Activated CD8-positive, alpha-beta memory T cell treated with anti-CD3 and anti-CD28 coated beads, Interleukin-2, amount 10 ng/mL, durations not matched to agents 7 days and 5 days (primary cell): Measurements from ENCODE around the gene ANKRD23. TPM values are rescaled to one million over a fixed set of nuclear protein-coding genes. Genes with fewer than 3 reads are reported as not detected.

Experiments
- ATAC-seq: fragments of 150-1000 bp; cut with Tn5 transposase; one replicate; pipeline ENCODE4 v1.10.0; 2021; ENCODE audit warnings: moderate library complexity
- CTCF ChIA-PET: fragments of 350-600 bp; sonication (Branson Sonifier 250); formaldehyde crosslinking; loops from one replicate; lab custom pipeline; 2021; ENCODE audit warnings: antibody characterized with exemption; lab: Charles Lee
- DNase-seq: peaks from one replicate; pipeline ENCODE4 v3.0.0-alpha.2; 2020
- H3K27ac Mint-ChIP-seq: one replicate; pipeline ENCODE4 v1.8.0; 2021; ENCODE audit warnings: mild to moderate bottlenecking, mixed read lengths
- H3K27me3 Mint-ChIP-seq: one replicate; pipeline ENCODE4 v1.8.0; 2021; ENCODE audit warnings: mixed read lengths
- H3K36me3 Mint-ChIP-seq: one replicate; pipeline ENCODE4 v1.8.0; 2021; ENCODE audit warnings: mild to moderate bottlenecking, mixed read lengths
- H3K4me1 Mint-ChIP-seq: one replicate; pipeline ENCODE4 v1.8.0; 2021; ENCODE audit warnings: mixed read lengths
- H3K4me3 Mint-ChIP-seq: one replicate; pipeline ENCODE4 v1.8.0; 2021; ENCODE audit warnings: mild to moderate bottlenecking, moderate library complexity, mixed read lengths
- H3K9me3 Mint-ChIP-seq: one replicate; pipeline ENCODE4 v1.8.0; 2022; ENCODE audit warnings: low read depth, mixed read lengths
- total RNA-seq, 2 experiments: library from RNA; stranded (reverse); gene quantifications; one replicate each; pipeline ENCODE4 v1.2.3, GENCODE V29; 2021

Gene ANKRD23
- total RNA-seq, 2 experiments from 2014 or later, result 10.4 to 14.8 TPM

GRCh38 chr2:96835830-96836229, 8.0 kb downstream of the ANKRD23 start:
- ATAC-seq (no peak), DNase-seq (no peak)
- peaks cover 16% of the 10 kb centered on the region for H3K4me1 Mint-ChIP-seq
- H3K9me3 Mint-ChIP-seq, result no peaks in the 10 kb centered on the region
- H3K36me3 Mint-ChIP-seq, result peaks cover 21% of the 10 kb centered on the region
- CTCF ChIA-PET, result no interaction called here
- H3K4me3 Mint-ChIP-seq, result no peak overlapping the region
- H3K27ac Mint-ChIP-seq, result no peak overlapping the region
- H3K27me3 Mint-ChIP-seq, result no peaks in the 10 kb centered on the region

GRCh38 chr2:96832754-96833507, 10.9 kb downstream of the ANKRD23 start:
- Mint-ChIP-seq H3K27ac (no peak overlapping the region), H3K4me3 (no peak overlapping the region), H3K36me3 (peaks cover 27% of the 10 kb centered on the region), H3K9me3 (no peaks in the 10 kb centered on the region), H3K27me3 (no peaks in the 10 kb centered on the region), H3K4me1 (no peaks in the 10 kb centered on the region)
- DNase-seq (no peak), ATAC-seq (no peak)
- CTCF ChIA-PET, result interaction anchor here (0.6 kb wide), 1 partner anchor 559 kb away, joined by 3 read pairs; no protein-coding TSS in a partner anchor

GRCh38 chr2:96832408-96832753, 11.4 kb downstream of the ANKRD23 start:
- CTCF ChIA-PET, result interaction anchor here (0.6 kb wide), 1 partner anchor 559 kb away, joined by 3 read pairs; no protein-coding TSS in a partner anchor
- H3K27me3 Mint-ChIP-seq, result no peaks in the 10 kb centered on the region
- peaks cover 28% of the 10 kb centered on the region for H3K36me3 Mint-ChIP-seq
- H3K4me3 Mint-ChIP-seq, result no peak overlapping the region
- no peaks in the 10 kb centered on the region for H3K4me1 Mint-ChIP-seq
- no peak for ATAC-seq
- DNase-seq, result no peak
- no peak overlapping the region for H3K27ac Mint-ChIP-seq
- H3K9me3 Mint-ChIP-seq, result no peaks in the 10 kb centered on the region

- DNase-seq (no peak), ATAC-seq (no peak)
- Mint-ChIP-seq H3K27me3 (no peaks in the 10 kb centered on the region), H3K4me3 (no peak overlapping the region), H3K36me3 (peaks cover 27% of the 10 kb centered on the region), H3K9me3 (no peaks in the 10 kb centered on the region), H3K4me1 (no peaks in the 10 kb centered on the region), H3K27ac (no peak overlapping the region)
- CTCF ChIA-PET, result no interaction called here
These were observed 12.1 kb downstream of the ANKRD23 start for GRCh38 chr2:96831679-96832078.

- ATAC-seq, result no peak
- peak overlapping the region; percentile 30 for H3K27ac Mint-ChIP-seq
- H3K4me1 Mint-ChIP-seq, result no peaks in the 10 kb centered on the region
- H3K9me3 Mint-ChIP-seq, result no peaks in the 10 kb centered on the region
- no peak for DNase-seq
- H3K4me3 Mint-ChIP-seq, result no peak overlapping the region
- no peaks in the 10 kb centered on the region for H3K27me3 Mint-ChIP-seq
- CTCF ChIA-PET, result no interaction called here
- peaks cover 25% of the 10 kb centered on the region for H3K36me3 Mint-ChIP-seq
These were observed 13.7 kb downstream of the ANKRD23 start for GRCh38 chr2:96830044-96830562.

- Mint-ChIP-seq H3K27ac (no peak overlapping the region), H3K36me3 (peaks cover 21% of the 10 kb centered on the region), H3K9me3 (no peaks in the 10 kb centered on the region), H3K4me3 (no peak overlapping the region), H3K4me1 (no peaks in the 10 kb centered on the region), H3K27me3 (no peaks in the 10 kb centered on the region)
- no peak for ATAC-seq
- DNase-seq, result no peak
- CTCF ChIA-PET, result interaction anchor here (1.5 kb wide), 1 partner anchor 122 kb away, joined by 4 read pairs; no protein-coding TSS in a partner anchor
These were observed 14.9 kb downstream of the ANKRD23 start for GRCh38 chr2:96828874-96829273.

GRCh38 chr2:96828436-96828835, 15.4 kb downstream of the ANKRD23 start:
- Mint-ChIP-seq H3K27me3 (no peaks in the 10 kb centered on the region), H3K4me1 (no peaks in the 10 kb centered on the region), H3K36me3 (peaks cover 19% of the 10 kb centered on the region), H3K27ac (no peak overlapping the region), H3K9me3 (no peaks in the 10 kb centered on the region), H3K4me3 (no peak overlapping the region)
- CTCF ChIA-PET, result interaction anchor here (1.5 kb wide), 1 partner anchor 123 kb away, joined by 4 read pairs; no protein-coding TSS in a partner anchor
- DNase-seq (no peak), ATAC-seq (no peak)

GRCh38 chr2:96826546-96827278, 17.1 kb downstream of the ANKRD23 start:
- H3K4me3 Mint-ChIP-seq, result no peak overlapping the region
- H3K27ac Mint-ChIP-seq, result no peak overlapping the region

GRCh38 chr2:96825057-96825456, 18.8 kb downstream of the ANKRD23 start:
- Mint-ChIP-seq H3K36me3 (peaks cover 11% of the 10 kb centered on the region), H3K4me3 (no peak overlapping the region), H3K9me3 (no peaks in the 10 kb centered on the region), H3K27ac (no peak overlapping the region), H3K4me1 (peaks cover 14% of the 10 kb centered on the region), H3K27me3 (no peaks in the 10 kb centered on the region)
- ATAC-seq, result no peak
- no peak for DNase-seq
- CTCF ChIA-PET, result no interaction called here

More at GRCh38 chr2:96826546-96827278, 17.1 kb downstream of the ANKRD23 start:
- Mint-ChIP-seq H3K36me3 (peaks cover 15% of the 10 kb centered on the region), H3K27me3 (no peaks in the 10 kb centered on the region), H3K9me3 (no peaks in the 10 kb centered on the region), H3K4me1 (no peaks in the 10 kb centered on the region)
- CTCF ChIA-PET, result no interaction called here
- DNase-seq, result no peak
- no peak for ATAC-seq

GRCh38 chr2:96824079-96824870, 19.5 kb downstream of the ANKRD23 start:
- peaks cover 21% of the 10 kb centered on the region for H3K4me1 Mint-ChIP-seq
- ATAC-seq, result no peak
- CTCF ChIA-PET, result interaction anchor here (0.8 kb wide), 1 partner anchor 45 kb away, joined by 3 read pairs; no protein-coding TSS in a partner anchor
- no peaks in the 10 kb centered on the region for H3K27me3 Mint-ChIP-seq
- no peak for DNase-seq
- no peak overlapping the region for H3K4me3 Mint-ChIP-seq
- peak overlapping the region; percentile 10 for H3K27ac Mint-ChIP-seq
- H3K9me3 Mint-ChIP-seq, result no peaks in the 10 kb centered on the region
- peaks cover 7% of the 10 kb centered on the region for H3K36me3 Mint-ChIP-seq

GRCh38 chr2:96823198-96823597, 20.6 kb downstream of the ANKRD23 start:
- DNase-seq, result no peak
- H3K27ac Mint-ChIP-seq, result no peak overlapping the region
- no peaks in the 10 kb centered on the region for H3K9me3 Mint-ChIP-seq
- H3K4me1 Mint-ChIP-seq, result peaks cover 32% of the 10 kb centered on the region
- no peak overlapping the region for H3K4me3 Mint-ChIP-seq
- CTCF ChIA-PET, result interaction anchor here (1.6 kb wide), 1 partner anchor 35 kb away, joined by 6 read pairs; the partner anchor contains the start of gene ANKRD39
- peaks cover 8% of the 10 kb centered on the region for H3K36me3 Mint-ChIP-seq
- no peaks in the 10 kb centered on the region for H3K27me3 Mint-ChIP-seq
- no peak for ATAC-seq

- H3K36me3 Mint-ChIP-seq, result peaks cover 8% of the 10 kb centered on the region
- no peak for ATAC-seq
These were observed 21.0 kb downstream of the ANKRD23 start for GRCh38 chr2:96822786-96823185.

More at GRCh38 chr2:96822786-96823185, 21.0 kb downstream of the ANKRD23 start:
- Mint-ChIP-seq H3K9me3 (no peaks in the 10 kb centered on the region), H3K27me3 (no peaks in the 10 kb centered on the region), H3K27ac (no peak overlapping the region), H3K4me1 (peaks cover 36% of the 10 kb centered on the region), H3K4me3 (no peak overlapping the region)
- DNase-seq, result no peak
- CTCF ChIA-PET, result interaction anchor here (1.6 kb wide), 1 partner anchor 35 kb away, joined by 6 read pairs; the partner anchor contains the start of gene ANKRD39
